H9 (cell line): Measurements from ENCODE around the gene KRTAP10-5. TPM values are rescaled to one million over a fixed set of nuclear protein-coding genes. Genes with fewer than 3 reads are reported as not detected.

Experiments
- DNase-seq: peaks from one replicate; pipeline ENCODE4 v3.0.0-alpha.2; 2017
- H2AFZ ChIP-seq: one replicate; pipeline ENCODE4 v1.6.1; 2013; ENCODE audit warnings: mild to moderate bottlenecking, low read length, control low read depth, moderate library complexity
- H2AK5ac ChIP-seq: 2 replicates; pipeline ENCODE4 v1.6.1; 2013; ENCODE audit warnings: low read length, control low read depth, mixed read lengths; ENCODE audit not compliant: insufficient read length
- H2BK120ac ChIP-seq: one replicate; pipeline ENCODE4 v1.6.1; 2013; ENCODE audit warnings: low read depth, mild to moderate bottlenecking, low read length, control low read depth, inconsistent platforms; ENCODE audit not compliant: poor library complexity, severe bottlenecking
- H2BK12ac ChIP-seq: 2 replicates; pipeline ENCODE4 v1.6.1; 2013; ENCODE audit warnings: low read length, control low read depth, mixed read lengths, low read depth; ENCODE audit not compliant: insufficient read length
- H2BK15ac ChIP-seq: 2 replicates; pipeline ENCODE4 v1.6.1; 2013; ENCODE audit warnings: low read depth, low read length, control low read depth
- H2BK20ac ChIP-seq: one replicate; pipeline ENCODE4 v1.6.1; 2013; ENCODE audit warnings: low read depth, mild to moderate bottlenecking, low read length, control low read depth, inconsistent platforms; ENCODE audit not compliant: poor library complexity, severe bottlenecking
- H2BK5ac ChIP-seq: 2 replicates; pipeline ENCODE4 v1.6.1; 2013; ENCODE audit warnings: low read length, control low read depth, mixed read lengths; ENCODE audit not compliant: insufficient read length
- H3K14ac ChIP-seq: 2 replicates; pipeline ENCODE4 v1.6.1; 2013; ENCODE audit warnings: low read length, control low read depth; ENCODE audit not compliant: insufficient read depth
- H3K18ac ChIP-seq: 2 replicates; pipeline ENCODE4 v1.6.1; 2013; ENCODE audit warnings: low read depth, mild to moderate bottlenecking, mixed read lengths, low read length, control low read depth; ENCODE audit not compliant: insufficient read length
- H3K23ac ChIP-seq: 2 replicates; pipeline ENCODE4 v1.6.1; 2013; ENCODE audit warnings: low read length, control low read depth, mixed read lengths, low read depth; ENCODE audit not compliant: insufficient read length
- H3K23me2 ChIP-seq: 2 replicates; pipeline ENCODE4 v1.6.1; 2013; ENCODE audit warnings: low read depth, mild to moderate bottlenecking, mixed read lengths, low read length, control low read depth; ENCODE audit not compliant: insufficient read length, poor library complexity, severe bottlenecking
- H3K27ac ChIP-seq: 2 replicates; pipeline ENCODE4 v1.5.1; 2013; ENCODE audit warnings: low read length, control low read depth, mixed read lengths, low read depth; ENCODE audit not compliant: insufficient read length
- H3K27me3 ChIP-seq: 2 replicates; pipeline ENCODE4 v1.6.1; 2013; ENCODE audit warnings: low read length, control low read depth, inconsistent platforms; ENCODE audit not compliant: insufficient read depth
- H3K4ac ChIP-seq: 2 replicates; pipeline ENCODE4 v1.6.1; 2013; ENCODE audit warnings: low read depth, mild to moderate bottlenecking, control low read depth, inconsistent platforms, low read length, moderate library complexity
- H3K4me1 ChIP-seq: 2 replicates; pipeline ENCODE4 v1.6.1; 2013; ENCODE audit warnings: low read length, control low read depth, inconsistent platforms; ENCODE audit not compliant: insufficient read depth
- H3K4me2 ChIP-seq: 2 replicates; pipeline ENCODE4 v1.6.1; 2013; ENCODE audit warnings: low read length, control low read depth, mixed read lengths; ENCODE audit not compliant: insufficient read length, insufficient read depth
- H3K56ac ChIP-seq: 2 replicates; pipeline ENCODE4 v1.6.1; 2013; ENCODE audit warnings: low read depth, mild to moderate bottlenecking, mixed read lengths, low read length, control low read depth; ENCODE audit not compliant: insufficient read length
- H3K79me1 ChIP-seq: 2 replicates; pipeline ENCODE4 v1.6.1; 2013; ENCODE audit warnings: low read depth, mild to moderate bottlenecking, moderate library complexity, low read length, control low read depth, inconsistent platforms; ENCODE audit not compliant: insufficient read depth, poor library complexity, severe bottlenecking
- H3K79me2 ChIP-seq: 2 replicates; pipeline ENCODE4 v1.6.1; 2013; ENCODE audit warnings: low read length, control low read depth, inconsistent platforms; ENCODE audit not compliant: insufficient read depth
- H3K9ac ChIP-seq: 2 replicates; pipeline ENCODE4 v1.6.1; 2013; ENCODE audit warnings: low read length, control low read depth, mixed read lengths; ENCODE audit not compliant: insufficient read length; ENCODE audit errors: extremely low read depth
- H3K9me3 ChIP-seq: one replicate; pipeline ENCODE4 v1.6.1; 2013; ENCODE audit warnings: low read depth, low read length, inconsistent platforms; ENCODE audit not compliant: control insufficient read depth
- H3T11ph ChIP-seq: one replicate; pipeline ENCODE4 v1.6.1; 2013; ENCODE audit warnings: mild to moderate bottlenecking, low read length, control low read depth, inconsistent platforms
- H4K20me1 ChIP-seq: one replicate; pipeline ENCODE4 v1.6.1; 2013; ENCODE audit not compliant: control insufficient read depth, insufficient read length, insufficient read depth
- H4K5ac ChIP-seq: 2 replicates; pipeline ENCODE4 v1.6.1; 2013; ENCODE audit warnings: low read depth, mild to moderate bottlenecking, mixed read lengths, low read length, control low read depth; ENCODE audit not compliant: insufficient read length
- H4K8ac ChIP-seq: replicated peaks from 2 replicates; pipeline ENCODE4 v1.6.1; 2013; ENCODE audit warnings: low read length, control low read depth, mixed read lengths, low read depth; ENCODE audit not compliant: insufficient read length
- H4K91ac ChIP-seq: 2 replicates; pipeline ENCODE4 v1.6.1; 2013; ENCODE audit warnings: low read depth, mild to moderate bottlenecking, moderate library complexity, mixed read lengths, low read length, control low read depth; ENCODE audit not compliant: insufficient read length
- H3K27ac Mint-ChIP-seq, 3 experiments: 2 replicates in 2 of 3; 3 replicates in 1 of 3; pipeline ENCODE4 v1.8.0; 2020 to 2021; ENCODE audit warnings: mixed read lengths in 3 of 3, mild to moderate bottlenecking in 1 of 3, moderate library complexity in 1 of 3
- H3K27me3 Mint-ChIP-seq: 2 replicates; pipeline ENCODE4 v1.8.0; 2021; ENCODE audit warnings: low read depth, mild to moderate bottlenecking, moderate library complexity, mixed read lengths
- H3K36me3 Mint-ChIP-seq, 3 experiments: 2 replicates in 2 of 3; 3 replicates in 1 of 3; pipeline ENCODE4 v1.8.0; 2020 to 2021; ENCODE audit warnings: low read depth in 3 of 3, mixed read lengths in 3 of 3; ENCODE audit not compliant: insufficient read depth in 1 of 3
- H3K4me1 Mint-ChIP-seq, 2 experiments: 2 replicates each; pipeline ENCODE4 v1.8.0; 2020; ENCODE audit warnings: mixed read lengths in 2 of 2
- H3K4me3 Mint-ChIP-seq, 2 experiments: 2 replicates in 1 of 2; 3 replicates in 1 of 2; pipeline ENCODE4 v1.8.0; 2020 to 2021; ENCODE audit warnings: mild to moderate bottlenecking in 2 of 2, mixed read lengths in 2 of 2, moderate library complexity in 1 of 2
- H3K9me3 Mint-ChIP-seq, 2 experiments: 2 replicates in 1 of 2; 3 replicates in 1 of 2; pipeline ENCODE4 v1.8.0; 2020; ENCODE audit warnings: mild to moderate bottlenecking in 2 of 2, mixed read lengths in 2 of 2, moderate library complexity in 1 of 2
- CTCF ChIP-seq: fragments of 200-600 bp; sonication (generic); conservative IDR thresholded peaks from 3 replicates; pipeline ENCODE4 v1.8.0; 2021; ENCODE audit warnings: antibody characterized with exemption, mild to moderate bottlenecking
- WGBS: extraction: QIAGEN DNeasy Blood & Tissue Kit; methylation state at CpG from one replicate; pipeline ENCODE4 v1.1.7; 2013; ENCODE audit warnings: missing lambda C conversion rate, low lambda C conversion rate, mixed read lengths; ENCODE audit not compliant: insufficient read length; ENCODE audit errors: extremely low coverage; 5-methylcytosine and 5-hydroxymethylcytosine counted together
- total RNA-seq: library from RNA; stranded (reverse); gene quantifications from 2 replicates; pipeline ENCODE4 v1.2.1, GENCODE V29; 2021

Gene KRTAP10-5
- total RNA-seq, 1 experiment from 2014 or later: not detected

DNA sequence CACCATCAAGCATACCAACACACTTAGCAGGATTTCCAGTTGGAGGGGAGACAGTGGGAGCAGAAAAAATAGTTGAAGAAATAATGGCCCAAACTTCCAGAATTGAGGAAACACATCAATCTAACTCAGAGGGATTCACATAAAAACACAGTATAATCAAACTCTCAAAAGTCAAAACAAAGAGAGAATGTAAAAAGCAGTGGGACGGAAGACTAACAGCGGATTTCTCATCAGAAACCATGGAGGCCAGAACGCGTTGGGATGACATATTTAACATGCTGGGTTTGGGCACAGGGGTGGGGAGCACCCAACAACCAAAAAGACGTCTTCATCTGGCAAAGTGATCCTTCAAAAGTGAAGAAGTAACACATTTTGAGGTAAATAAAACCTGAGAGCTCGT is 39.5 kb upstream of the KRTAP10-5 start:
- no peaks in the 10 kb centered on the region for H3K27me3 ChIP-seq
- WGBS: no CpG with 5 or more reads among the region's 6 CpGs
- H3K18ac ChIP-seq: no peak overlapping the region
- no peaks in the 10 kb centered on the region for H3K23me2 ChIP-seq
- peaks cover 47 to 52% of the 10 kb centered on the region in 2 experiments for H3K9me3 Mint-ChIP-seq
- H3T11ph ChIP-seq: no peak overlapping the region
- H3K9ac ChIP-seq: no peak overlapping the region
- H2BK12ac ChIP-seq: no peak overlapping the region
- no peak overlapping the region for H2AK5ac ChIP-seq
- no peak overlapping the region for H3K4me2 ChIP-seq
- H2BK20ac ChIP-seq: no peak overlapping the region
- no peak overlapping the region for H4K91ac ChIP-seq
- H3K23ac ChIP-seq: no peak overlapping the region
- H3K36me3 Mint-ChIP-seq: peaks cover 12 to 44% (median 30%) of the 10 kb centered on the region in 3 experiments
- H3K4me1 Mint-ChIP-seq: peaks cover 24 to 27% of the 10 kb centered on the region in 2 experiments
- no peak overlapping the region for H2AFZ ChIP-seq
- H2BK5ac ChIP-seq: no peak overlapping the region
- H3K79me2 ChIP-seq: no peaks in the 10 kb centered on the region
- DNase-seq: no peak
- no peak overlapping the region for H2BK120ac ChIP-seq
- H3K14ac ChIP-seq: no peak overlapping the region
- no peak overlapping the region for H3K4me3 Mint-ChIP-seq
- no peak overlapping the region for H3K4ac ChIP-seq
- H3K4me1 ChIP-seq: no peaks in the 10 kb centered on the region
- no peak overlapping the region for H3K56ac ChIP-seq
- no peaks in the 10 kb centered on the region for H4K20me1 ChIP-seq
- H4K8ac ChIP-seq: no peak overlapping the region
- H3K9me3 ChIP-seq: peaks cover 4% of the 10 kb centered on the region
- H3K27ac Mint-ChIP-seq: no peak overlapping the region
- H3K27ac ChIP-seq: no peak overlapping the region
- TF ChIP-seq CTCF: no peak
- no peak overlapping the region for H2BK15ac ChIP-seq
- H3K79me1 ChIP-seq: no peaks in the 10 kb centered on the region
- H4K5ac ChIP-seq: no peak overlapping the region
- peaks cover 4% of the 10 kb centered on the region for H3K27me3 Mint-ChIP-seq
